ENCODE measurements around the gene NKAIN1.

The NKAIN1 gene

GRCh38 chr1:31234123-31234708 is 5.5 kb downstream of the NKAIN1 start:
- DNase-seq (ENCODE audit: low spot score): no peak

- DNase-seq (ENCODE audit: low spot score): no peak
Observed at GRCh38 chr1:31232689-31233088, 7.0 kb downstream of the NKAIN1 start.

- no peak for DNase-seq (ENCODE audit: low spot score)
Observed at GRCh38 chr1:31231802-31232201, 7.9 kb downstream of the NKAIN1 start.

GRCh38 chr1:31230378-31230777 is 9.3 kb downstream of the NKAIN1 start:
- no peak for DNase-seq (ENCODE audit: low spot score)

- no peak for DNase-seq (ENCODE audit: low spot score)
Observed at GRCh38 chr1:31228986-31229385, 10.7 kb downstream of the NKAIN1 start.

- peak; percentile 51 for DNase-seq (ENCODE audit: low spot score)
Observed at GRCh38 chr1:31227891-31228568, 11.7 kb downstream of the NKAIN1 start.

GRCh38 chr1:31224068-31224467 is 15.6 kb downstream of the NKAIN1 start:
- DNase-seq (ENCODE audit: low spot score): no peak

GRCh38 chr1:31222176-31222575 is 17.5 kb downstream of the NKAIN1 start:
- no peak for DNase-seq (ENCODE audit: low spot score)

GRCh38 chr1:31221072-31221471 is 18.6 kb downstream of the NKAIN1 start:
- no peak for DNase-seq (ENCODE audit: low spot score)

- no peak for DNase-seq (ENCODE audit: low spot score)
Observed at GRCh38 chr1:31219489-31219888, 20.2 kb downstream of the NKAIN1 start.

GRCh38 chr1:31218705-31219104 is 21.0 kb downstream of the NKAIN1 start:
- DNase-seq (ENCODE audit: low spot score): peak; percentile 84

GRCh38 chr1:31216016-31216415 is 23.7 kb downstream of the NKAIN1 start:
- peak; percentile 51 for DNase-seq (ENCODE audit: low spot score)

GRCh38 chr1:31215065-31215570 is 24.6 kb downstream of the NKAIN1 start:
- DNase-seq (ENCODE audit: low spot score): no peak

- no peak for DNase-seq (ENCODE audit: low spot score)
Observed at GRCh38 chr1:31214316-31215064, 25.2 kb downstream of the NKAIN1 start.

- DNase-seq (ENCODE audit: low spot score): no peak
Observed at GRCh38 chr1:31208361-31208945, 31.2 kb downstream of the NKAIN1 start.

- DNase-seq (ENCODE audit: low spot score): no peak
Observed at GRCh38 chr1:31207569-31207968, 32.1 kb downstream of the NKAIN1 start.

- DNase-seq (ENCODE audit: low spot score): no peak
Observed at GRCh38 chr1:31207046-31207445, 32.6 kb downstream of the NKAIN1 start.

GRCh38 chr1:31203215-31203614 is 36.5 kb downstream of the NKAIN1 start:
- peak; percentile 81 for DNase-seq (ENCODE audit: low spot score)

- DNase-seq (ENCODE audit: low spot score): no peak
Observed at GRCh38 chr1:31201931-31202360, 37.7 kb downstream of the NKAIN1 start.

- no peak for DNase-seq (ENCODE audit: low spot score)
Observed at GRCh38 chr1:31199949-31200348, 39.7 kb downstream of the NKAIN1 start.

- no peak for DNase-seq (ENCODE audit: low spot score)
Observed at GRCh38 chr1:31199236-31199790, 40.4 kb downstream of the NKAIN1 start.

- DNase-seq (ENCODE audit: low spot score): no peak
Observed at GRCh38 chr1:31198600-31198999, 41.1 kb downstream of the NKAIN1 start.
